Keratinocyte (primary cell): ENCODE data around the gene TIMM23. TPM values are rescaled to one million over a fixed set of nuclear protein-coding genes. Genes with fewer than 3 reads are reported as not detected.
"Not testable (repeated sequence)": the region's sequence is repeated elsewhere in the genome, so short reads cannot be mapped to it uniquely, and the experiment has no call there.

Experiments used
- DNase-seq: peaks from one replicate; pipeline ENCODE4 v3.0.0-alpha.2; 2011; ENCODE audit warnings: low read depth, missing footprints, low spot score
- FAIRE-seq: peaks from 2 replicates; lab custom pipeline; 2011; peaks lifted over from hg19 to GRCh38; lab: Jason Lieb, UNC
- H2AFZ ChIP-seq: 2 replicates; pipeline ENCODE4 v1.6.0; 2012; ENCODE audit warnings: low read length, control low read depth, inconsistent platforms; ENCODE audit not compliant: control insufficient read depth
- H3K27ac ChIP-seq: 2 replicates; pipeline ENCODE4 v1.5.1; 2011; ENCODE audit warnings: low read length; ENCODE audit not compliant: control insufficient read depth, insufficient read depth
- H3K27me3 ChIP-seq: 3 replicates; pipeline ENCODE4 v1.6.0; 2011; ENCODE audit warnings: low read length; ENCODE audit not compliant: control insufficient read depth, insufficient read depth; ENCODE audit errors: extremely low read depth
- H3K36me3 ChIP-seq, 2 experiments: 2 replicates in 1 of 2; 3 replicates in 1 of 2; pipeline ENCODE4 v1.5.1; 2011; ENCODE audit warnings: low read length in 2 of 2, mild to moderate bottlenecking in 1 of 2; ENCODE audit not compliant: control insufficient read depth in 2 of 2, insufficient read depth in 2 of 2; ENCODE audit errors: extremely low read depth in 1 of 2
- H3K4me1 ChIP-seq: 3 replicates; pipeline ENCODE4 v1.5.1; 2011; ENCODE audit warnings: low read length; ENCODE audit not compliant: control insufficient read depth, insufficient read depth; ENCODE audit errors: extremely low read depth
- H3K4me2 ChIP-seq: 3 replicates; pipeline ENCODE4 v1.6.0; 2011; ENCODE audit warnings: low read depth, low read length; ENCODE audit not compliant: control insufficient read depth, insufficient read depth; ENCODE audit errors: extremely low read depth
- H3K4me3 ChIP-seq, 3 experiments: fragments of 200-600 bp in 1 of 3; sonication (generic) in 1 of 3; 2 replicates in 2 of 3; 3 replicates in 1 of 3; pipeline ENCODE4 v1.5.1; 2011 to 2016; ENCODE audit warnings: low read length in 3 of 3, mild to moderate bottlenecking in 3 of 3, control low read depth in 2 of 3, inconsistent platforms in 1 of 3, low read depth in 1 of 3, mixed read lengths in 1 of 3, mixed run types in 1 of 3, moderate library complexity in 1 of 3; ENCODE audit not compliant: control insufficient read depth in 2 of 3, insufficient read depth in 2 of 3; ENCODE audit errors: extremely low read depth in 1 of 3
- H3K79me2 ChIP-seq: 2 replicates; pipeline ENCODE4 v1.6.0; 2012; ENCODE audit warnings: low read length; ENCODE audit not compliant: control insufficient read depth, insufficient read depth
- H3K9ac ChIP-seq: 3 replicates; pipeline ENCODE4 v1.6.0; 2011; ENCODE audit warnings: low read length; ENCODE audit not compliant: control insufficient read depth, insufficient read depth; ENCODE audit errors: extremely low read depth
- H3K9me1 ChIP-seq: 3 replicates; pipeline ENCODE4 v1.6.0; 2011; ENCODE audit warnings: low read length; ENCODE audit not compliant: control insufficient read depth, insufficient read depth; ENCODE audit errors: extremely low read depth
- H3K9me3 ChIP-seq: 2 replicates; pipeline ENCODE4 v1.5.1; 2012; ENCODE audit warnings: low read depth, low read length; ENCODE audit not compliant: control insufficient read depth
- H4K20me1 ChIP-seq: 3 replicates; pipeline ENCODE4 v1.6.0; 2011; ENCODE audit warnings: low read length; ENCODE audit not compliant: control insufficient read depth, insufficient read depth; ENCODE audit errors: extremely low read depth
- dilution Hi-C: fragments of 300-500 bp; cut with MboI; formaldehyde crosslinking; loops from one replicate; pipeline ENCODE4 v1.7.0; 2020; ENCODE audit warnings: low sequenced_read_pairs; ENCODE audit not compliant: extremely low pct_ligation_motif_present
- polyA plus RNA-seq, 5 experiments: library from polyadenylated mRNA; depleted of rRNA in 3 of 5; stranded (reverse) in 3 of 5; stranded (forward) in 1 of 5; unstranded in 1 of 5; fragments of >200 nt; gene quantifications; 1 replicate in 1 of 5; 2 replicates in 3 of 5; 3 replicates in 1 of 5; pipeline versions ENCODE4 v1.2.1 to v1.2.3, GENCODE V29; 2011 to 2012; ENCODE audit warnings: missing spikeins in 2 of 5, low read depth in 1 of 5, low replicate concordance in 1 of 5
- TF ChIP-seq, protein P1 (sequence below), 3 experiments: IDR thresholded peaks in 1 of 3; conservative IDR thresholded peaks in 1 of 3; optimal IDR thresholded peaks in 1 of 3; 2 replicates in 2 of 3; 3 replicates in 1 of 3; pipeline versions ENCODE3 to v1.5.1; 2011; ENCODE audit warnings: low read length in 3 of 3, mild to moderate bottlenecking in 3 of 3, moderate library complexity in 2 of 3, control low read depth in 1 of 3, inconsistent platforms in 1 of 3; ENCODE audit not compliant: insufficient read depth in 2 of 3; ENCODE audit errors: extremely low read depth in 1 of 3

The TIMM23 gene
- polyA plus RNA-seq, 1 donor (not counting 4 experiments of a cell fraction or from before 2014, with no cell fraction given): 172 TPM

DNA sequence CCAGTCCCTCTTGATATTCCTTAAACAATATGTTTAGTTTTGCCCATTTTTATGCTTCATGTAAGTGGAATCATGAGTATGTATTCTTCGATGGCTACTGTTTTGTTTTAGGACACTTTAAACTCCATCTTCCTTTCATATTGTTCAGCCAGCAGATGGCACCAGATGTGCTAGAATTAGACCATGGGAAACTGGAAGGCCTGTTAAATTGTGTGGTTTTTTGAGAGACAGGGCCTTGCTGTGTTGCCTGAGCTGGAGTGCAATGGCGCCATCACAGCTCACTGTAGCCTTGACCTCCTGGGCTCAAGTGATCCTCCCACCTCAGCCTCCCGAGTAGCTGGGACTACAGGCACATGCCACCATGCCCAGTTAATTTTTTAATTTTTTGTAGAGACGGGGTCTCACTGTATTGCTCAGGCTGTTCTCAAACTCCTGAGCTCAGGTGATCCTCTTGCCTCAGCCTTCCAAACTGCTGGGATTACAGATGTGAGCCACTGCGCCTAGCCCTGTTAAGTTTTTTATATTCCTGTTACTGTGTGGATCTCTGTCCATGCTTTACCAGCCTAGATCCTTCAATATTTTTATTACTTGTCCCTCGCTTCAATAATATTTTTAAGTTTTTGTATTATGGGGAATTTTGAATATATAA, 11.4 kb downstream of the TIMM23 start:
- H3K9me3 ChIP-seq, H4K20me1 ChIP-seq, H3K36me3 ChIP-seq, DNase-seq, H3K4me3 ChIP-seq, H3K9me1 ChIP-seq, H2AFZ ChIP-seq, H3K27ac ChIP-seq, dilution Hi-C loops, H3K4me2 ChIP-seq, H3K4me1 ChIP-seq, FAIRE-seq, H3K27me3 ChIP-seq, H3K9ac ChIP-seq: not testable (repeated sequence)
- TF ChIP-seq, protein P1, sequence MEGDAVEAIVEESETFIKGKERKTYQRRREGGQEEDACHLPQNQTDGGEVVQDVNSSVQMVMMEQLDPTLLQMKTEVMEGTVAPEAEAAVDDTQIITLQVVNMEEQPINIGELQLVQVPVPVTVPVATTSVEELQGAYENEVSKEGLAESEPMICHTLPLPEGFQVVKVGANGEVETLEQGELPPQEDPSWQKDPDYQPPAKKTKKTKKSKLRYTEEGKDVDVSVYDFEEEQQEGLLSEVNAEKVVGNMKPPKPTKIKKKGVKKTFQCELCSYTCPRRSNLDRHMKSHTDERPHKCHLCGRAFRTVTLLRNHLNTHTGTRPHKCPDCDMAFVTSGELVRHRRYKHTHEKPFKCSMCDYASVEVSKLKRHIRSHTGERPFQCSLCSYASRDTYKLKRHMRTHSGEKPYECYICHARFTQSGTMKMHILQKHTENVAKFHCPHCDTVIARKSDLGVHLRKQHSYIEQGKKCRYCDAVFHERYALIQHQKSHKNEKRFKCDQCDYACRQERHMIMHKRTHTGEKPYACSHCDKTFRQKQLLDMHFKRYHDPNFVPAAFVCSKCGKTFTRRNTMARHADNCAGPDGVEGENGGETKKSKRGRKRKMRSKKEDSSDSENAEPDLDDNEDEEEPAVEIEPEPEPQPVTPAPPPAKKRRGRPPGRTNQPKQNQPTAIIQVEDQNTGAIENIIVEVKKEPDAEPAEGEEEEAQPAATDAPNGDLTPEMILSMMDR (optimal IDR thresholded peaks at IDR 0.05 in 1 of 3, IDR thresholded peaks at IDR 0.05 in 1 of 3, conservative IDR thresholded peaks at IDR 0.05 in 1 of 3; ENCODE audit: extremely low read depth in 1 of 3, insufficient read depth in 2 of 3, low read length in 3 of 3): peak in 1 of 3 experiments; percentile 17
- H3K79me2 ChIP-seq: peaks cover 13% of the 10 kb centered on the region

DNA sequence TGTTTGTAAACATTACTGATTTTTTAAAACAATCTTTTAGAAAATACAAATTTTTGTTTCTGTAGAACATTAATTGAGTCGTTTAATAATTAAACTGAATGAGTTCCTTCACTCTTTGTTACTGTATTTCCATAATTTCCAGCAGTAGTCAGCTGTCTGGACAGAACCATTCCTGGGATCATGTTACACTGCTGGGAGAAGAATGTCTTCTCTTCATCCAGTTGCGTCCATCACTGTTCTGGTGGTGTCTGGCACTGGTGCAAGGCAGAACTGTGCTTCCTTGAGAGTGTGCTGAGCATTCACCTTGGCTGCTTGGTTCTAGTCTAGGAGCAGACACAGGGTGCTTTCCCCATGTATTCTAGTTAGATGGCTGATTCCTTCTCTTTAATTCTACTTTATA, 12.2 kb downstream of the TIMM23 start:
- H3K27me3 ChIP-seq, H4K20me1 ChIP-seq, H3K36me3 ChIP-seq, DNase-seq, H3K4me1 ChIP-seq, H3K9me3 ChIP-seq, H3K4me2 ChIP-seq, dilution Hi-C loops, H3K9ac ChIP-seq, H3K4me3 ChIP-seq, FAIRE-seq, H2AFZ ChIP-seq, H3K27ac ChIP-seq, H3K79me2 ChIP-seq, H3K9me1 ChIP-seq: not testable (repeated sequence)

DNA sequence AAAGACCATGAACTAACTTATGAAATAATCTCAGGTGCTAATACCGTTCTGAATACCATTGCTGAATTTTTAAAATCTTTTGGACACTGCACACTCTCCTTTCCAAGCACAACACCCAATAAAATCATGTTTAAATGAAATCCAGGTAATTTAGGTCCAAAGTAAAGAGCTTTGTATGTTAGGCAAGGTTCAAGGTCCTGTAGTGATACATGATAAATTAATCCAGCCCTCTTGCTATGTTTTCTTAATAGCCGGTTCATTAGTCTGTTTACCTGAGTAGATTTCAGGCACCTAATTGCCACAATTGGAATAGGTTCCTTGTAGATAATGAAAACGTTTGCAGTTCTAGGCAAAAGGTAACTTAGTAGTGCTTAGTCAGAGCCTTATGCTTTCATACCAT, 13.3 kb downstream of the TIMM23 start:
- H2AFZ ChIP-seq, H4K20me1 ChIP-seq, H3K9ac ChIP-seq, H3K9me1 ChIP-seq, H3K4me2 ChIP-seq, H3K27me3 ChIP-seq, H3K36me3 ChIP-seq, dilution Hi-C loops, DNase-seq, H3K27ac ChIP-seq, H3K4me1 ChIP-seq, FAIRE-seq, H3K79me2 ChIP-seq, H3K9me3 ChIP-seq, H3K4me3 ChIP-seq: not testable (repeated sequence)
